ENCODE data around the gene ADK.

- TF ChIP-seq CTCF (IDR thresholded peaks at IDR 0.05 in 8 of 11, conservative IDR thresholded peaks at IDR 0.05 in 3 of 11) (no peak), POLR2A (IDR thresholded peaks at IDR 0.05) (no peak), POLR2AphosphoS5 (IDR thresholded peaks at IDR 0.05) (no peak)
Measured at GRCh38 chr10:74542077-74542476, 391.1 kb downstream of the ADK start.
